Loucy (cell line): ENCODE results near the gene LNPEP.

ENCODE experiments used
- EZH2phosphoT487 ChIP-seq: fragments of 200-600 bp; IDR thresholded peaks from 2 replicates; pipeline ENCODE4 v1.6.1; 2018; ENCODE audit warnings: antibody characterized with exemption, mild to moderate bottlenecking, moderate library complexity, borderline replicate concordance
- TF ChIP-seq, protein P1 (sequence below): fragments of 200-600 bp; sonication (generic); conservative IDR thresholded peaks from 2 replicates; pipeline ENCODE4 v1.5.1; 2014; ENCODE audit warnings: mild to moderate bottlenecking, antibody characterized with exemption, low read length

- no peak for TF ChIP-seq EZH2phosphoT487
- TF ChIP-seq, protein P1, sequence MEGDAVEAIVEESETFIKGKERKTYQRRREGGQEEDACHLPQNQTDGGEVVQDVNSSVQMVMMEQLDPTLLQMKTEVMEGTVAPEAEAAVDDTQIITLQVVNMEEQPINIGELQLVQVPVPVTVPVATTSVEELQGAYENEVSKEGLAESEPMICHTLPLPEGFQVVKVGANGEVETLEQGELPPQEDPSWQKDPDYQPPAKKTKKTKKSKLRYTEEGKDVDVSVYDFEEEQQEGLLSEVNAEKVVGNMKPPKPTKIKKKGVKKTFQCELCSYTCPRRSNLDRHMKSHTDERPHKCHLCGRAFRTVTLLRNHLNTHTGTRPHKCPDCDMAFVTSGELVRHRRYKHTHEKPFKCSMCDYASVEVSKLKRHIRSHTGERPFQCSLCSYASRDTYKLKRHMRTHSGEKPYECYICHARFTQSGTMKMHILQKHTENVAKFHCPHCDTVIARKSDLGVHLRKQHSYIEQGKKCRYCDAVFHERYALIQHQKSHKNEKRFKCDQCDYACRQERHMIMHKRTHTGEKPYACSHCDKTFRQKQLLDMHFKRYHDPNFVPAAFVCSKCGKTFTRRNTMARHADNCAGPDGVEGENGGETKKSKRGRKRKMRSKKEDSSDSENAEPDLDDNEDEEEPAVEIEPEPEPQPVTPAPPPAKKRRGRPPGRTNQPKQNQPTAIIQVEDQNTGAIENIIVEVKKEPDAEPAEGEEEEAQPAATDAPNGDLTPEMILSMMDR: no peak
Observed at GRCh38 chr5:96994493-96994892, 58.6 kb downstream of the LNPEP start.
